Measurements from ENCODE around the gene ADAMTSL3.
"Not testable (repeated sequence)": the region's sequence is repeated elsewhere in the genome, so short reads cannot be mapped to it uniquely, and the experiment has no call there.

DNA sequence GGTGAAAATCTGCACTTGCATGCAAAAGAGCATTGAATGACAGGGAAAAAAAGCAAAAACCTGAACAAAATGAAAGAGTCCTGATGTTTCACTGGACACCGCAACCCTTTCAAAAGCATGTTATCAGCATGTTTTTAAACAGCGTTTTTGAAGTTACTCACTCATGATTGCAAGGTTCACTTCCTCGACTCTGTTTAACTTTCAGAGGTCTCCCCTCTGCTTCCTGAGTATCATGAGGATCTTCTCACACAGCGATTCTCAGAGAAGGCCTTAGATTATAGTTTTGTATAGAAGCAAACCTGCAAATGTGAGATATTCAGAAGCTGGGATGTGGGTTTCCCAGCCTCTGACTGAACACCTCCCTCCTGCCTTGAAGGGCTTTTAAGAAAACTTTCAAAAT lies 395.6 kb downstream of the ADAMTSL3 start:
- TF ChIP-seq, protein P1, sequence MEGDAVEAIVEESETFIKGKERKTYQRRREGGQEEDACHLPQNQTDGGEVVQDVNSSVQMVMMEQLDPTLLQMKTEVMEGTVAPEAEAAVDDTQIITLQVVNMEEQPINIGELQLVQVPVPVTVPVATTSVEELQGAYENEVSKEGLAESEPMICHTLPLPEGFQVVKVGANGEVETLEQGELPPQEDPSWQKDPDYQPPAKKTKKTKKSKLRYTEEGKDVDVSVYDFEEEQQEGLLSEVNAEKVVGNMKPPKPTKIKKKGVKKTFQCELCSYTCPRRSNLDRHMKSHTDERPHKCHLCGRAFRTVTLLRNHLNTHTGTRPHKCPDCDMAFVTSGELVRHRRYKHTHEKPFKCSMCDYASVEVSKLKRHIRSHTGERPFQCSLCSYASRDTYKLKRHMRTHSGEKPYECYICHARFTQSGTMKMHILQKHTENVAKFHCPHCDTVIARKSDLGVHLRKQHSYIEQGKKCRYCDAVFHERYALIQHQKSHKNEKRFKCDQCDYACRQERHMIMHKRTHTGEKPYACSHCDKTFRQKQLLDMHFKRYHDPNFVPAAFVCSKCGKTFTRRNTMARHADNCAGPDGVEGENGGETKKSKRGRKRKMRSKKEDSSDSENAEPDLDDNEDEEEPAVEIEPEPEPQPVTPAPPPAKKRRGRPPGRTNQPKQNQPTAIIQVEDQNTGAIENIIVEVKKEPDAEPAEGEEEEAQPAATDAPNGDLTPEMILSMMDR (IDR thresholded peaks at IDR 0.05; ENCODE audit: control extremely low read depth in 1 of 3, insufficient read depth in 1 of 3, low read depth in 1 of 3, low read length in 3 of 3), result not testable (repeated sequence)
- not testable (repeated sequence) for TF ChIP-seq POLR2AphosphoS5 (IDR thresholded peaks at IDR 0.05; ENCODE audit: low read depth, low read length); POLR2A (IDR thresholded peaks at IDR 0.05; ENCODE audit: control extremely low read depth in 1 of 2, low read depth in 2 of 2, low read length in 2 of 2); FOSL1 (IDR thresholded peaks at IDR 0.05; ENCODE audit: insufficient read depth, low read depth, low read length); EZH2 (IDR thresholded peaks at IDR 0.05; ENCODE audit: low read depth, low read length, severe bottlenecking); SIRT6 (IDR thresholded peaks at IDR 0.05; ENCODE audit: low read length); SIN3A (conservative IDR thresholded peaks at IDR 0.05 in 1 of 2, IDR thresholded peaks at IDR 0.05 in 1 of 2; ENCODE audit: low read depth in 1 of 2, low read length in 2 of 2)
